Activated naive CD8-positive, alpha-beta T cell (primary cell): ENCODE measurements around the gene CCR3.
A peak's percentile ranks its signal among the peaks of the same experiment; 100 is the strongest.

ENCODE experiments used
- H3K27ac Mint-ChIP-seq: one replicate; pipeline ENCODE4 v1.8.0; 2021; ENCODE audit warnings: mixed read lengths
- H3K27me3 Mint-ChIP-seq: one replicate; pipeline ENCODE4 v1.8.0; 2021; ENCODE audit warnings: mixed read lengths
- H3K36me3 Mint-ChIP-seq: one replicate; pipeline ENCODE4 v1.8.0; 2021; ENCODE audit warnings: mixed read lengths
- H3K4me1 Mint-ChIP-seq: one replicate; pipeline ENCODE4 v1.8.0; 2021; ENCODE audit warnings: low read depth, mixed read lengths
- H3K4me3 Mint-ChIP-seq: one replicate; pipeline ENCODE4 v1.8.0; 2021; ENCODE audit warnings: mild to moderate bottlenecking, mixed read lengths
- H3K9me3 Mint-ChIP-seq: one replicate; pipeline ENCODE4 v1.8.0; 2021; ENCODE audit warnings: low read depth, mixed read lengths

The CCR3 gene

GRCh38 chr3:46276497-46277099 is 34.3 kb downstream of the CCR3 start:
- Mint-ChIP-seq H3K9me3 (peaks cover 9% of the 10 kb centered on the region), H3K4me3 (no peak overlapping the region), H3K27ac (no peak overlapping the region), H3K36me3 (peaks cover 10% of the 10 kb centered on the region), H3K27me3 (no peaks in the 10 kb centered on the region), H3K4me1 (peaks cover 39% of the 10 kb centered on the region)

GRCh38 chr3:46277476-46277875 is 35.2 kb downstream of the CCR3 start:
- Mint-ChIP-seq H3K27ac (no peak overlapping the region), H3K36me3 (peaks cover 10% of the 10 kb centered on the region), H3K4me3 (no peak overlapping the region), H3K27me3 (no peaks in the 10 kb centered on the region), H3K9me3 (peaks cover 9% of the 10 kb centered on the region), H3K4me1 (peaks cover 41% of the 10 kb centered on the region)

- Mint-ChIP-seq H3K36me3 (peaks cover 10% of the 10 kb centered on the region), H3K9me3 (peaks cover 9% of the 10 kb centered on the region), H3K4me1 (peaks cover 56% of the 10 kb centered on the region), H3K4me3 (no peak overlapping the region), H3K27me3 (no peaks in the 10 kb centered on the region), H3K27ac (no peak overlapping the region)
Observed at GRCh38 chr3:46278816-46279672, 36.8 kb downstream of the CCR3 start.

GRCh38 chr3:46280105-46280797 is 38.0 kb downstream of the CCR3 start:
- Mint-ChIP-seq H3K27me3 (no peaks in the 10 kb centered on the region), H3K9me3 (peaks cover 9% of the 10 kb centered on the region), H3K4me3 (peak overlapping the region; percentile 30), H3K4me1 (peaks cover 67% of the 10 kb centered on the region), H3K27ac (peak overlapping the region; percentile 70), H3K36me3 (peaks cover 10% of the 10 kb centered on the region)

DNA sequence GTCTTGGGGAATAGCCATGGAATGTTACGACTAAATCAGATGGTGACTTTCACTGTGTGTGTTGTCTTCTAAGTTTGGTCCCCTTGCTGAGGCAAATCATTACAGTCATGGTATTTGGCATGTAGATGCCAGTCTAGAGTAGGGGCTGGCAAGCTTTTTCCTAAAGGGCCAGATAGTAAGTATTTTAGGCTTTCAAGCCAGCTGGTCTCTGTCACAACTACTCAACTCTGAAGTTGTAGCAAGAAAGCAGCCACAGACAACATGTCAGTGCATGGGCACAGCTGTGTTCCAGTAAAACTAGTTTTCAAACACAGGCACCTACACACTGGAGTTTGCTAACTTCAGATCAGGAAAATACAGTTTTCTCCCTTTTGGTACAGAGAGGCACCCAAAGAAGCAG is 39.3 kb downstream of the CCR3 start:
- Mint-ChIP-seq H3K9me3 (peaks cover 9% of the 10 kb centered on the region), H3K27ac (no peak overlapping the region), H3K36me3 (peaks cover 10% of the 10 kb centered on the region), H3K4me1 (peaks cover 70% of the 10 kb centered on the region), H3K4me3 (no peak overlapping the region), H3K27me3 (no peaks in the 10 kb centered on the region)

DNA sequence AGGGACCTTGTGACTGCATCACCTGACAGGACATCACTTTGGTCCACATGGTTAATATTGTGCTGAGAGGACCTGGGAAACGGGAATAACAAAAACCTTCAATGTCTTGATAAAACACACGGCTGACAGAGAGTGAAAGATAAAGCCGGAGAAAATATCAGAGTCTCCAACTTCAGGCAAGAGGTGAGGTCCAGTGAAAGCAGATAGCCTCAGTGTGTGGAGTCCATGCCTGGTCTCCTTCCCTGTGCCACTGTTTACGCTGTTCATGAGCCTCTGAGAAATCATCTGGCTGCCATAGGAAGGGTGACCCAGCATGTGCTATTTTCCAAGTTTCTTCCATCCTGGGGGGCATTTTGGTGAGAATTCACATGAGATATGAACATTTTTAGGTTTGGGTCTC is 39.8 kb downstream of the CCR3 start:
- H3K27ac Mint-ChIP-seq: no peak overlapping the region
- H3K9me3 Mint-ChIP-seq: peaks cover 9% of the 10 kb centered on the region
- no peaks in the 10 kb centered on the region for H3K27me3 Mint-ChIP-seq
- peaks cover 66% of the 10 kb centered on the region for H3K4me1 Mint-ChIP-seq
- peaks cover 10% of the 10 kb centered on the region for H3K36me3 Mint-ChIP-seq
- H3K4me3 Mint-ChIP-seq: no peak overlapping the region

DNA sequence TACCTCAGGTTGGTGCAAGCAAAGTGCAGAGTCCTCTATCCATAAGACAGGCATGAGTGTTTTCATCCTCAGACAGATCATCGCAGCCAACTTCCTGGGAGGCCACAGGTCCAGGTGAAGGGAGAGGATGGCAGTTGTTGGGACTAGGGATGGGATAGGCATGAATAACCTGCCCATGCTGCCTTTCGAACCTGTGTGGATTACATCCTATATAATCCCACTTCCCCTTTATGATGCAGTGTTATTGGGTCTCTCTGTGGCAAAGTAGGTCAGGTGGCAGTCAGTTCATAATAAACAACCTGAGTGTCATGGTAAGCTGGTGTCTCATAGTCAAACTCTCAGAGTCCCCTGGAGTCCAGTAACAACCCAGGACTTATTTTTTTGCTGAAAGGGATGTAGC is 40.4 kb downstream of the CCR3 start:
- H3K36me3 Mint-ChIP-seq: peaks cover 10% of the 10 kb centered on the region
- no peak overlapping the region for H3K27ac Mint-ChIP-seq
- H3K27me3 Mint-ChIP-seq: no peaks in the 10 kb centered on the region
- H3K9me3 Mint-ChIP-seq: peaks cover 9% of the 10 kb centered on the region
- no peak overlapping the region for H3K4me3 Mint-ChIP-seq
- H3K4me1 Mint-ChIP-seq: peaks cover 61% of the 10 kb centered on the region

DNA sequence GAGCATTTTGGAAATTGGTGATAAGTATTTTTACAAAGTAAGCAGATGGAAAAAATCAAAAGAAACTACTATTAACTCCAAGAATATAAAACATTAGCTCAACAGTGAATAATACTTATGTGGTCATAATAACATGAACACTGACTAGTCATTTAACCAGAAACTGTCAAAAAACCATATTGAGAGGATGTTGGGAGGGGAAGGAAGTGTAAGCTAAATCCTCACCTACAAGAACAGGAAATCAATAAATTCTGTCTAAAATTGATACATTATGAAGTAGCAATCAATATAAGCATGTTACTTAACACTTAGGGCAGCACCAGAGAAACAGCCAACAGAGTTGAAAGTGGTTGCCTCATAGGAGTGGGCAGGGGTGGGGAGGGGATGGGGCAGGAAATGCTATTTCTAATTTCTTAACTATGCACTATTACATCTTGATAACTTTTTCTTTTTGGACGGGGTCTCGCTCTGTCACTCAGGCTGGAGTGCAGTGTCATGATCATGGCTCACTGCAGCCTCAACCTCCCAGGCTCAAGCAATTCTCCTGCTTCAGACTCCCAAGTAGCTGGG is 41.7 kb downstream of the CCR3 start:
- Mint-ChIP-seq H3K4me3 (peak overlapping the region; percentile 0), H3K9me3 (peaks cover 9% of the 10 kb centered on the region)

GRCh38 chr3:46284981-46285683 is 42.9 kb downstream of the CCR3 start:
- peaks cover 40% of the 10 kb centered on the region for H3K4me1 Mint-ChIP-seq
- H3K4me3 Mint-ChIP-seq: no peak overlapping the region
- H3K27ac Mint-ChIP-seq: peak overlapping the region; percentile 31
- H3K9me3 Mint-ChIP-seq: no peaks in the 10 kb centered on the region
- no peaks in the 10 kb centered on the region for H3K36me3 Mint-ChIP-seq
- no peaks in the 10 kb centered on the region for H3K27me3 Mint-ChIP-seq

More for the DNA sequence above, 41.7 kb downstream of the CCR3 start:
- H3K4me1 Mint-ChIP-seq: peaks cover 52% of the 10 kb centered on the region
- peaks cover 7% of the 10 kb centered on the region for H3K36me3 Mint-ChIP-seq
- H3K27me3 Mint-ChIP-seq: no peaks in the 10 kb centered on the region
- no peak overlapping the region for H3K27ac Mint-ChIP-seq

- H3K27me3 Mint-ChIP-seq: no peaks in the 10 kb centered on the region
- no peaks in the 10 kb centered on the region for H3K9me3 Mint-ChIP-seq
- peaks cover 33% of the 10 kb centered on the region for H3K4me1 Mint-ChIP-seq
- no peak overlapping the region for H3K27ac Mint-ChIP-seq
- H3K36me3 Mint-ChIP-seq: no peaks in the 10 kb centered on the region
- no peak overlapping the region for H3K4me3 Mint-ChIP-seq
Observed at GRCh38 chr3:46285931-46286619, 43.8 kb downstream of the CCR3 start.

GRCh38 chr3:46286947-46287565 is 44.8 kb downstream of the CCR3 start:
- H3K4me1 Mint-ChIP-seq: peaks cover 35% of the 10 kb centered on the region
- no peak overlapping the region for H3K4me3 Mint-ChIP-seq
- no peaks in the 10 kb centered on the region for H3K9me3 Mint-ChIP-seq
- no peaks in the 10 kb centered on the region for H3K27me3 Mint-ChIP-seq
- no peak overlapping the region for H3K27ac Mint-ChIP-seq
- no peaks in the 10 kb centered on the region for H3K36me3 Mint-ChIP-seq

- Mint-ChIP-seq H3K4me3 (no peak overlapping the region), H3K27me3 (no peaks in the 10 kb centered on the region), H3K9me3 (no peaks in the 10 kb centered on the region), H3K4me1 (peaks cover 31% of the 10 kb centered on the region), H3K36me3 (no peaks in the 10 kb centered on the region), H3K27ac (no peak overlapping the region)
Observed at GRCh38 chr3:46289551-46289950, 47.3 kb downstream of the CCR3 start.

GRCh38 chr3:46289966-46290365 is 47.7 kb downstream of the CCR3 start:
- Mint-ChIP-seq H3K27me3 (no peaks in the 10 kb centered on the region), H3K4me3 (no peak overlapping the region), H3K4me1 (peaks cover 30% of the 10 kb centered on the region), H3K27ac (no peak overlapping the region), H3K9me3 (no peaks in the 10 kb centered on the region), H3K36me3 (no peaks in the 10 kb centered on the region)

DNA sequence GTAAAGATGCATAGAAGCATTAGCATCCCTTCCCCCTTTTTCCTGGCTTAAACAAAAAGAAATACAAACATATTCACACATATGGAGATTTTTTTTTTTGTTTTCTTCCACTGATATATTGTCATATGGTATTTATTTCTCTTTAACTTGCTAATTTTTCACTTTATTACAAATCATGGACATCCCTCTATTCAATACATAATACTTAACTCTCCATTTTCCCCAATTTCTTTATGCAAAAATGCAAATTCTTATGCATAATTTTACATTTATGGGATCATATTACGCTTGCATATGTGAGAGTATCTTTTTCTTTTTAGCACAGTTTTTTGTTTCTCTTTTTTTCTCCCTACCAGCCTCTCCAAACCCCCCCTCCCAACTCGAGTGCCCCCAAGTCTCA is 48.8 kb downstream of the CCR3 start:
- no peak overlapping the region for H3K4me3 Mint-ChIP-seq
- no peaks in the 10 kb centered on the region for H3K27me3 Mint-ChIP-seq
- H3K4me1 Mint-ChIP-seq: peaks cover 22% of the 10 kb centered on the region
- H3K36me3 Mint-ChIP-seq: no peaks in the 10 kb centered on the region
- H3K27ac Mint-ChIP-seq: no peak overlapping the region
- no peaks in the 10 kb centered on the region for H3K9me3 Mint-ChIP-seq
